Stimulated activated CD8-positive, alpha-beta memory T cell treated with anti-CD3 and anti-CD28 coated beads, Interleukin-12 subunit alpha, Interleukin-12 subunit beta, amount 100 ng/mL, for 24 hours (primary cell): ENCODE data around the gene PLIN1.

ENCODE experiments used
- DNase-seq: peaks from one replicate; pipeline ENCODE4 v3.0.0-alpha.2; 2020; ENCODE audit errors: extremely low read depth

PLIN1 gene

GRCh38 chr15:89628806-89629715 is 50.1 kb downstream of the PLIN1 start:
- no peak for DNase-seq

GRCh38 chr15:89628301-89628700 is 50.9 kb downstream of the PLIN1 start:
- DNase-seq, result no peak

- no peak for DNase-seq
These were observed 51.8 kb downstream of the PLIN1 start for GRCh38 chr15:89627256-89627970.

- no peak for DNase-seq
These were observed 53.5 kb downstream of the PLIN1 start for GRCh38 chr15:89625716-89626115.

- no peak for DNase-seq
These were observed 56.0 kb downstream of the PLIN1 start for GRCh38 chr15:89623165-89623564.

- no peak for DNase-seq
These were observed 57.6 kb downstream of the PLIN1 start for GRCh38 chr15:89621547-89621946.

- DNase-seq, result no peak
These were observed 62.9 kb downstream of the PLIN1 start for GRCh38 chr15:89616228-89616627.

GRCh38 chr15:89615135-89615534 is 64.0 kb downstream of the PLIN1 start:
- no peak for DNase-seq
